ENCODE data around the gene VWA8.

Gene VWA8

GRCh38 chr13:41609828-41610227 lies 351.1 kb downstream of the VWA8 start:
- Mint-ChIP-seq H3K27me3 (no peaks in the 10 kb centered on the region), H3K27ac (no peak overlapping the region), H3K4me1 (ENCODE audit: low read depth) (no peaks in the 10 kb centered on the region), H3K36me3 (ENCODE audit: low read depth) (peaks cover 56% of the 10 kb centered on the region), H3K9me3 (no peaks in the 10 kb centered on the region), H3K4me3 (no peak overlapping the region)

DNA sequence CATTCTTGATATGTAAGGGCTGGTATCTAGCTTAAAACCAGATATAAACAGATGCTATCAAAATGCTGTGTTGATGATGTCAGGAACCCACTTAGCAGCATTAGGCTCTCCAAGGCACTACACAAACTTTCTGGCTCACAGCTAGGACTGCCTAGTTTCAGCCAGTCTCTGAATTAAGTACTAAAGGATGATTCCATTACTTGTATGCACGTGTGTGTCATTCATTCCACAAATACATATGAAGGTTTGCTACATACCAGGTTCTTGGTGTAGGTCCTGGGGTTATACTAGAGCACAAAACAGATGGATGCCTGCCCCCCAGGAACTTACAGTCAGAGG lies 352.1 kb downstream of the VWA8 start:
- Mint-ChIP-seq H3K4me1 (ENCODE audit: low read depth) (no peaks in the 10 kb centered on the region), H3K4me3 (no peak overlapping the region), H3K9me3 (no peaks in the 10 kb centered on the region), H3K27ac (no peak overlapping the region), H3K27me3 (no peaks in the 10 kb centered on the region), H3K36me3 (ENCODE audit: low read depth) (peaks cover 55% of the 10 kb centered on the region)

GRCh38 chr13:41608111-41608838 lies 352.6 kb downstream of the VWA8 start:
- no peak overlapping the region for H3K4me3 Mint-ChIP-seq
- no peak overlapping the region for H3K27ac Mint-ChIP-seq
- peaks cover 55% of the 10 kb centered on the region for H3K36me3 Mint-ChIP-seq (ENCODE audit: low read depth)
- H3K9me3 Mint-ChIP-seq: no peaks in the 10 kb centered on the region
- no peaks in the 10 kb centered on the region for H3K4me1 Mint-ChIP-seq (ENCODE audit: low read depth)
- no peaks in the 10 kb centered on the region for H3K27me3 Mint-ChIP-seq

GRCh38 chr13:41606646-41607045 lies 354.3 kb downstream of the VWA8 start:
- H3K4me1 Mint-ChIP-seq (ENCODE audit: low read depth): no peaks in the 10 kb centered on the region
- H3K4me3 Mint-ChIP-seq: no peak overlapping the region
- peaks cover 61% of the 10 kb centered on the region for H3K36me3 Mint-ChIP-seq (ENCODE audit: low read depth)
- no peaks in the 10 kb centered on the region for H3K9me3 Mint-ChIP-seq
- no peak overlapping the region for H3K27ac Mint-ChIP-seq
- H3K27me3 Mint-ChIP-seq: no peaks in the 10 kb centered on the region

GRCh38 chr13:41605319-41606285 lies 355.3 kb downstream of the VWA8 start:
- H3K27ac Mint-ChIP-seq: no peak overlapping the region
- no peaks in the 10 kb centered on the region for H3K9me3 Mint-ChIP-seq
- no peaks in the 10 kb centered on the region for H3K27me3 Mint-ChIP-seq
- H3K4me3 Mint-ChIP-seq: no peak overlapping the region
- H3K4me1 Mint-ChIP-seq (ENCODE audit: low read depth): no peaks in the 10 kb centered on the region
- peaks cover 64% of the 10 kb centered on the region for H3K36me3 Mint-ChIP-seq (ENCODE audit: low read depth)

GRCh38 chr13:41603917-41604316 lies 357.0 kb downstream of the VWA8 start:
- Mint-ChIP-seq H3K36me3 (ENCODE audit: low read depth) (peaks cover 60% of the 10 kb centered on the region), H3K27me3 (no peaks in the 10 kb centered on the region)

DNA sequence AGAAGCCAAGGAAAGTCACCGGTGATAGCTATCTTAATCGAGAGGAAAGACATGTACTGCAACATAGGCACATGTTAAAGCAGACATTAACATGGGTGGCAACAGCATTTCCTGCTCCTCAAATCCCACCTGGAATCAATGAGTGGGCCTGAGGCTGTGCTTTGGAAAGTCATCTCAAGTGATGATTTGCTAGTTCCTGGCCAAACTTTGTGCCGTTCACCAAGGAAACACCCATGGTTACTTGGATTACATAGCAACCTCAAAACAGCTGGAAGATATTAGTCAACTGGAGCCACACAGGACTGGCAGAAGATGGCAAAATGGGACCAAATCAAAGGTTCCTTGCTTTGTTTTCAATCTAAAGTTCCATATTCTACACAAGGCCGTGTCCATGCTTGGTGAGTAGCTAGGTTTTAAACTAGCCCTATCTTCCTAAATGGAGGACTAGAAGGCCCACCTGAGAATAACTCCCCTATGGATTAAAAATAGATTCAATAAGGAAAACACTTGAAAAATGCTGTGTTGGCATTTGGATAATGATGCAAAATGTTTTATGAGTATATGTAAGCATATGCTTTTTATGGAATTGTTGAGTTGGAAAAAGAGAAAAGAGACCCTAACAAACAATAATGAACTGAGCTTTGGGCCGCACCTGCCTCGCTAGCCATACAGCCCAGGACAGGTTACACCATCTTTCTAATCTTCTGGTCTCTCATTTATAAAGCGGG lies 359.0 kb downstream of the VWA8 start:
- Mint-ChIP-seq H3K27ac (no peak overlapping the region), H3K4me1 (ENCODE audit: low read depth) (peaks cover 5% of the 10 kb centered on the region), H3K4me3 (no peak overlapping the region), H3K36me3 (ENCODE audit: low read depth) (peaks cover 59% of the 10 kb centered on the region), H3K9me3 (no peaks in the 10 kb centered on the region), H3K27me3 (no peaks in the 10 kb centered on the region)

More at GRCh38 chr13:41603917-41604316, 357.0 kb downstream of the VWA8 start:
- Mint-ChIP-seq H3K4me1 (ENCODE audit: low read depth) (no peaks in the 10 kb centered on the region), H3K9me3 (no peaks in the 10 kb centered on the region), H3K27ac (no peak overlapping the region), H3K4me3 (no peak overlapping the region)

DNA sequence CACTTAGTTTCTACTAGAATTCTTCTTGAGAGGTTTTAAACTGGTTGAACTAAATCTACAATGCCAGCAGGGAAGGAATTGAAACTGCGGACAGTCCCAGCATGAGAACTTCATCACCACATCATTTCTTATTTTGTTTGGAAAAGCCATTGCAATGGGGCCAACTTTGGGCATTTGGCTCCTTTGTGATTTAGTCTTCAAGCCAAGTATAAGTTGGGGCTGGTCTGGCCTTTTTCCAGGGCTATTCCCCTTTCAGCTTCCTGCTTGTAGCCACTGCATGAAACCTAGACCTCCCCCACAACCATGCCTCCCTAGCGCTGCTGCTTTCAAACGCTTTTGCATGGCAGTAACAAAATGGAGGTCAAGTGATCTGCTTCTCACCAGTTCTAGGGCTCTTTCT lies 361.3 kb downstream of the VWA8 start:
- Mint-ChIP-seq H3K4me3 (no peak overlapping the region), H3K4me1 (ENCODE audit: low read depth) (peaks cover 8% of the 10 kb centered on the region), H3K36me3 (ENCODE audit: low read depth) (peaks cover 45% of the 10 kb centered on the region), H3K27ac (no peak overlapping the region), H3K9me3 (no peaks in the 10 kb centered on the region), H3K27me3 (no peaks in the 10 kb centered on the region)

DNA sequence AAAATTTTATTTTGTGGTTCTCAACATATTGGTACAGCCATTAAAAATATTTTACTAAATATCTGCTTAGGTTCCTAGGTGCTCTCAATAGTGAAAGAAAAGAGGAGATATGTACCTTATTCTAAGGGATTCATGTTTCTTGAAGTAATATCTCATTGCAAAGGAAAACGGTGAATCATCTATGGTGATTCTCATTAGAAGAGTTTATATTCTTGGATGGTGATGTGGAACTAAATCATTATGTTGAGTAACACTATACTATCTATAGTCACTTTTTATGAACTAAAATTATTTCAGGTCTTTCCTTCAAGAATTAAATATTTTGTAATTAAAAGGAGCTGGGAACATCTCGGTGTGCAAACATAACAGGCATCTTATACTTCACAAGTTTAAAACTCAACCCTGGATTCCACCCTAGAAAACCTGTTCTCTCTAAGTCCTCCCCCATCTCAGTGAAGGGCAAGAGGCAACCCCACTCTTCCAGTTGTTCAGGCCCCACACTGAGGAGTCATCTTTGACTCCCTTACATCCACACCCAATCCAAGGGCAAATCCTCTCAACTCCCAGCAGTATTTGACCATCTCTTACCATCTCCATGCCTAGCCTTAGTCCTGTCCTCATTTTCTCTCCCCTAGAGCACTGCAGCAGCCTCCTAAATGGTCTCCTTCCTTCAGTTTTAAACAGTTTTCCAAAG lies 363.4 kb downstream of the VWA8 start:
- peaks cover 8% of the 10 kb centered on the region for H3K4me1 Mint-ChIP-seq (ENCODE audit: low read depth)
- H3K9me3 Mint-ChIP-seq: no peaks in the 10 kb centered on the region
- no peak overlapping the region for H3K27ac Mint-ChIP-seq
- H3K36me3 Mint-ChIP-seq (ENCODE audit: low read depth): peaks cover 35% of the 10 kb centered on the region
- H3K4me3 Mint-ChIP-seq: no peak overlapping the region
- H3K27me3 Mint-ChIP-seq: no peaks in the 10 kb centered on the region

- H3K4me3 Mint-ChIP-seq: no peak overlapping the region
- no peaks in the 10 kb centered on the region for H3K9me3 Mint-ChIP-seq
- H3K4me1 Mint-ChIP-seq (ENCODE audit: low read depth): peaks cover 8% of the 10 kb centered on the region
- no peaks in the 10 kb centered on the region for H3K27me3 Mint-ChIP-seq
- no peak overlapping the region for H3K27ac Mint-ChIP-seq
- peaks cover 29% of the 10 kb centered on the region for H3K36me3 Mint-ChIP-seq (ENCODE audit: low read depth)
Observed at GRCh38 chr13:41596190-41596589, 364.7 kb downstream of the VWA8 start.

DNA sequence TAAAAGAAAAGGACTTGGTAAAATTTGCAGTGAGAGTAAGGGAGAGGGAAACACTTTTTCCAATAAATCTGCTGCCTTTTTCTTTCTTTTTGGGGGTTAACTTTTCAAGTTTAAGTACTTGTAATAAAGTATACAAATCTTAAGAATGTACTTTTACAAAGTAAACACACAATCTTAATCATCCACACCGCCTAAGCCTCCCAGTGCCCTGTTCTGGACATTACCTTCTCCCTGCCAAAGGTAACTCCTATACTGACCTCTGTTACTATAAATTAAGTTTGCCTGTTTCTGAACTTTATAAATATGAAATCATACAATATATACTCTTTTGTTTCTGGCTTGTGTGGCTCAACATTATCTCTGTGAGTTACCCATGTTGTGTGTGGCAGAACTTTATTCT lies 365.6 kb downstream of the VWA8 start:
- H3K9me3 Mint-ChIP-seq: no peaks in the 10 kb centered on the region
- no peak overlapping the region for H3K27ac Mint-ChIP-seq
- peaks cover 8% of the 10 kb centered on the region for H3K4me1 Mint-ChIP-seq (ENCODE audit: low read depth)
- peaks cover 26% of the 10 kb centered on the region for H3K36me3 Mint-ChIP-seq (ENCODE audit: low read depth)
- H3K27me3 Mint-ChIP-seq: no peaks in the 10 kb centered on the region
- no peak overlapping the region for H3K4me3 Mint-ChIP-seq

GRCh38 chr13:41590643-41591042 lies 370.3 kb downstream of the VWA8 start:
- H3K9me3 Mint-ChIP-seq: no peaks in the 10 kb centered on the region

DNA sequence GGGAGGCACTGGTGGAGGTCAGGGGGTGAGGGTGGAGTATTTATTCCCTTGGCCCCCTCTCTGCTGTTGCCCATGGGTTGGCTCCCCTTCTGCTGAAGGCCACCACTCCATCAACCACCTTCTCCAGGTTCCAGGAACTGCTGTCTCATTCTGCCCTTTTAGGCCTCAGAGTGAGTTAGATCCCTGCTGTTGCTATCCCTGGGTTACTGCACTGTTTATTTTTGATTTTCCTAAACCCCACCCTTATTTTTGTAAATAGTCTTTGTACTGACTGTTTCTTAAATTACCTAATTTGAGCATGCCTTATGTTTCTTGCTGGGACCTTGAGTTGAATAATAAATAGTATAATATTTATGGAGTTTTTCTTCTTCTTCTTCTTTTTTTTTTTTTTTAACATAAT lies 370.8 kb downstream of the VWA8 start:
- Mint-ChIP-seq H3K27ac (no peak overlapping the region), H3K36me3 (ENCODE audit: low read depth) (peaks cover 49% of the 10 kb centered on the region), H3K4me1 (ENCODE audit: low read depth) (peaks cover 9% of the 10 kb centered on the region), H3K9me3 (no peaks in the 10 kb centered on the region), H3K27me3 (no peaks in the 10 kb centered on the region), H3K4me3 (no peak overlapping the region)

More at GRCh38 chr13:41590643-41591042, 370.3 kb downstream of the VWA8 start:
- Mint-ChIP-seq H3K27me3 (no peaks in the 10 kb centered on the region), H3K36me3 (ENCODE audit: low read depth) (peaks cover 47% of the 10 kb centered on the region), H3K27ac (no peak overlapping the region), H3K4me1 (ENCODE audit: low read depth) (peaks cover 9% of the 10 kb centered on the region), H3K4me3 (no peak overlapping the region)

GRCh38 chr13:41589434-41589833 lies 371.5 kb downstream of the VWA8 start:
- Mint-ChIP-seq H3K4me1 (ENCODE audit: low read depth) (peaks cover 9% of the 10 kb centered on the region), H3K4me3 (no peak overlapping the region), H3K36me3 (ENCODE audit: low read depth) (peaks cover 54% of the 10 kb centered on the region), H3K27me3 (no peaks in the 10 kb centered on the region), H3K9me3 (no peaks in the 10 kb centered on the region), H3K27ac (no peak overlapping the region)
